GOT3 (cell line): ENCODE measurements around the gene MUC4.
A peak's percentile ranks its signal among the peaks of the same experiment; 100 is the strongest.

Source experiments
- DNase-seq: peaks from one replicate; lab custom pipeline; 2025; ENCODE audit warnings: mixed read lengths; lab: John Stamatoyannopoulos, UW

The MUC4 gene

DNA sequence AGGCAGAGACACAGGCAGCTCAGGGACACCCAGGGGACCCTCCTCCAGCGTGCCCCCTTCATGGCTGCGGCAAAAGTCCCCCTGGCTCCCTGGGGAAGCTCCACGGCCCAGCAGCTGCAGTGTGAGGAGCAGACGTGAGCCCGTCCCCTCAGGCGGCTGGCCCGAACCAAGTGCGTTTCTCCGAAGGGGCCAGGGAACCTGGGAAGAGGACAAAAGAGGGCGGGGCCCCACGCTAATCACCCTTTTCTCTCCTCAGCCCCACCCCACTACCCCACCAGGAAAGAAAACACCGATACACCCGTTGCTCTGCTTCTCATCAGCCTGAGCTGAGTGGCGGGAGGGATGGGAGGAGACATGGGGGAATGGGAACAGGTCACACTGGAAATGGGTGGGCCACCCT is at the start of gene MUC4:
Gene MUC4 (minus strand): TSS at position 174 of the 400 bp plus-strand sequence. CDS start 112 bp downstream, at position 62.
- DNase-seq: no peak

- no peak for DNase-seq
Observed at GRCh38 chr3:195860456-195860855, 48.7 kb upstream of the MUC4 start.

DNA sequence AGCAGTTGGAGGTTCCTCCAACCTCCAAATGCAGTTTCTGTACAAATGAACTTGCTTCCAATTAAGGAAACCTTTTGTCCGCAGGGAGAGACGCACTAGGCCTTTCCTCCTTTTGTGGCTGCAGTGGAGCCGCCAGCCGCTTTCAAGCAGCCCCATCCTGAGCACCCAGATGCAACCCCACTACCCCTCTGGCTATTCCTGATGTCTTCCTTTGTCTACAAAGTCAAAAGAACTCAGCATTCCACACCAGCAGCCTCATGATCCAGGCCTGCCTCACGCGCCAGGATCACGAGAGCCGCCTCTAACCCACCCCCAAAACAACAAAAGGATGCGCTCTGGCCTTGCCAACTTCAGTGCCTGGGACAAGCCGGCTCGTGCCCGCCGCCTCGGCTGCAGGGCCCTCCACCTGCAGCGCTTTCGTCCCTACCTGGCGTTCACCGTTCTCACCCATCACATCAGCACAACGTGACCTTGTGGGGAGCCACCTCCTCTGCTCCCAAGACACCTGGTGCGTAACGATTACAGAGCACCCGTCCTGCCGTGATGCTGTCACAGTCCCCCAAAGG is 48.2 kb upstream of the MUC4 start:
- no peak for DNase-seq

GRCh38 chr3:195859061-195859845 is 47.5 kb upstream of the MUC4 start:
- DNase-seq: peak; percentile 47

DNA sequence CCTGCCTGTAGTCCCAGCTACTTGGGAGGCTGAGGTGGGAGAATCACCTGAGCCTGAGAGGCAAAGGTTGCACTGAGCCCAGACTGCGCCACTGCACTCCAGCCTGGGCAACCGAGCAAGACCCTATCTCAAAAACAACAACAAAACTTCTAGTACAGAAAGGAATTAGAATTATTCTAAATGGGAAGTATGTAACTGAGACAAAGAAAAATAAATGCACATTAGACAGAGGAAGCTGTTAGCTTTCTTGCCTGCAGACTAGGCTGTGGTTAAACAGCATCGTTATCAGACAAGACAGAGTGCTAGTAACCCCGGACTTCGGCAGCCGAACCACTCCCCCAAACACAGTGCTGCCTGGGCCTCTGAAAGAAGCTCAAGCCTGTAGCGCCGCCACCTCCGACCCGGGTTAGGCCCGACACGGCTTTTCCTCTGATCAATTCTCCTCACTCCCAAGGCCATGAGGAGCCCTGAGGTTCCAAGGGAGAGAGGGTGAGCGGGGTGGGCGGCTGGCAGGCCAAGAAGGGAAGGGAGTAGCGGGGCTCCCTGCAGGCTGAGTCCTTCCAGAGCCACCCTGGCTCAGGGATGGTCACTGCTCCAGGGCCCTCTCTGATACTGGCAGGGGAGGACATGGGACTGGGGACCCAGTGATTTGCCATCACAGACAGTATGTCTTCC is 44.8 kb upstream of the MUC4 start:
- no peak for DNase-seq

DNA sequence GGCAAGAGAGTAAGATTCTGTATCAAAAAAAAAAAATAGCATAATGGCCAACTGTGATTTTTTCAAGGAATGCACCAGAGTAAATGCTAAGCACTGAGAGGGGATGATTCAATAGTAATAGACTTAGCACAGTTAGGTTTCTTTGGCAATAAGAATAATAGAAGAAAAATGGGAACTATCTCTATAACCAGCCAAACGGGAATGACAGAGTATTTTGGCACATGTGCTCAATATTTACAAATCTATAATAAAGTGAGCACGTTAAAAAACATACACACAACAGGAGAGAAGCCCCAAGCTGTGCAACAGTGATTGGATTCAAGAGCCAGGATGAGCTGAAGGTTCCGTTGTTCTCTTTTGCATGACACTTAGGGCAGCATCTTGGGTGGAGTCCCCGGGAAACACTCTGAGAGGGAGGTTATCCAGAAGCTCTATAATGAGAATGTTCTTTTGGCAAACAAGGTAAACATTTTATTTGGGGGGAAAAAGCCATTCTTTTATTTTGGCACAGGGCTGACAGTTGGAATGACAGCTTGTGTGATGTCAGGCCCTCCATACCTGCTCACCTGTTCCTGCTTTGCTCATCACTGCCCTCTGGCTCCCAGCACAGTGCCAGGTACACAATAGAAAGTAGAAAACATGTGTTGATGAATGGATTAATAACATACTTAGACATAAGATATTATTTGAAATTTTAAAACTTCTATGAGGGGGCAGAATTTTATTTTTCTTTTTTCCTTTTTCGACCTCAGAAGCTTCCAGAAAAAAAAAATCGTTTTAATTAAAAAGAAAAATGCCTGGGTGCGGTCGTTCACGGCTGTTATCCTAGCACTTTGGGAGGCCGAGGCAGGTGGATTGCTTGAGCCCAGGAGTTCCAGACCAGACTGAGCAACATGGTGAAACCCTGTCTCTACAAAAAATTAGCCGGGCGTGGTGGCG is 44.0 kb upstream of the MUC4 start:
- no peak for DNase-seq

GRCh38 chr3:195854628-195855294 is 43.0 kb upstream of the MUC4 start:
- no peak for DNase-seq

DNA sequence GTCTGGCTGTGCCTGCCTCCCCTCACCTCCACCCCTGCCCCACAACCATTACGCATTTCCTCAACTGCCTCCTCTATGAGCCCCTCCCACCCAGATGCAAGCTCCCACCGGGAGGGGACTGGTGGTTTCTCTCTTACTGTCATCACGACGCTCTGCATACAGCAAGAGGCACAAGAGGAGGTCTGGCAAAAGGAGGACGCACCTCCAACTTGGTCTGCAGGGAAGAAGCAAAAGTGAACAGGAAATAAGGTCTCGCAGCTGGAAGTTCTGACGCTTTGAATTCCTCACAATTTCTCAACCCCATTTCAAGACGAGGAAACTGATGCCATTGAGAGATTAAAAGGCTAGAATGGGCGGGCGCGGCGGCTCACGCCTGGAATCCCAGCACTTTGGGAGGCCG is 42.3 kb upstream of the MUC4 start:
- DNase-seq: no peak

GRCh38 chr3:195853036-195853435 is 41.3 kb upstream of the MUC4 start:
- no peak for DNase-seq

GRCh38 chr3:195850857-195851543 is 39.3 kb upstream of the MUC4 start:
- DNase-seq: peak; percentile 77

- DNase-seq: no peak
Observed at GRCh38 chr3:195849322-195850074, 37.8 kb upstream of the MUC4 start.

DNA sequence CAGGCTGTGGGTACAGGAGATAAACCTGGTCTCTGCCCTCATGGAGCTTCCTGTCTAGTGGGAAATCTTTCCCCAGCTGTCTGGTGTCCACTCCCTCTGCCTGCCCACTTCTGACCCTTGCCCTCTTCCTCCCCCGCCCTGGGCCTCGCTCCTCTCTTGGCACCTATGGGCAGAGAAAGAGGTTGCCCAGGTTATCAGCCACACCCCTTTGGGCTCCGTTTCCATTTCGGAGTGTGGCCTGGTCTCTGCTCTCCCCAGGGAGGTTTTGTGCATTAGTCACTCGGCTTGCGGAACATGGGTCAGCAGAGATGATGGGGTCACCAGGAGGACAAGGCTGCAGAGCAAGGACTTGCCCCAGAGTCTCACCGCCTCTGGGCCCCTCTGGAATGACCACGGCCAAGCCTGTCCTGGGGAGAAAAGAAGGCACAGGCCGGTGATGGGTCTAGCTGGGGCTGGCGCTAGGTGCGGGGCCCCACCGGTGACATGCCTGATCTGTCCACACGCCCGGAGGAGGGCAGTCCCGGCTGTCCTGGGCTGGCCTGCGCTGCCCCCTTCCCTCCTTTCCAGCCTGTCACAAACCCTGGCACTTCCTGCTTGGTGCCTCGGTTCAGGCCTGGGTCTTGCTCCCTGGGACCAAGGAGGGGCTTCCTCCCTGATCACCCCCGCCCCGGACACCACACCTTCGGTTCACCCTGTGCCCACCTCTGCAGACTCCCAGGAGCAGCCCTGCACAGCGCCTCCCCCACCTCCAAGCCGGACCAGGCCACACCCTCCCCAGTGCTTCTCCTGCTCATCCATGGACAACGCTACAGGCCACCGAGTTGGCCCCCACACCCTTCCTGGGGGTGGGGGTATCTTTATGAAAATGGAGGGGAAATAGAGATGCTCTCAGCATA is 35.6 kb upstream of the MUC4 start:
- no peak for DNase-seq

DNA sequence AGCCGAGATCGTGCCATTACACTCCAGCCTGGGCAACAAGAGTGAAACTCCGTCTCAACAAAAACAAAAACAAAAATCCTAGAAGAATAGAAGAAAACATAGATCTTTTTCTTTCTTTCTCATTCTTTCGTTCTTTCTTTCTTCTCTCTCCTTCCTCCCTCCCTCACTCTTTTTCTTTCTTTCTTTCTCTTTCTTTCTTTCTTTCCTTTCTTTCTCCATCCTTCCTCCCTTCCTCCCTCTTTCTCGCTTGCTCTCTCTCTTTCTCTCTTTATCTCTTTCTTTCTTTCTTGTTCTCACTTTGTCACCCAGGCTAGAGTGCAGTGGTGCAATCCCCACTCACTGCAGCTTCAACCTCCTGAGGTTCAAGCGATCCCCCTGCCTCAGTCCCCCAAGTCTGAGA is 33.8 kb upstream of the MUC4 start:
- no peak for DNase-seq

DNA sequence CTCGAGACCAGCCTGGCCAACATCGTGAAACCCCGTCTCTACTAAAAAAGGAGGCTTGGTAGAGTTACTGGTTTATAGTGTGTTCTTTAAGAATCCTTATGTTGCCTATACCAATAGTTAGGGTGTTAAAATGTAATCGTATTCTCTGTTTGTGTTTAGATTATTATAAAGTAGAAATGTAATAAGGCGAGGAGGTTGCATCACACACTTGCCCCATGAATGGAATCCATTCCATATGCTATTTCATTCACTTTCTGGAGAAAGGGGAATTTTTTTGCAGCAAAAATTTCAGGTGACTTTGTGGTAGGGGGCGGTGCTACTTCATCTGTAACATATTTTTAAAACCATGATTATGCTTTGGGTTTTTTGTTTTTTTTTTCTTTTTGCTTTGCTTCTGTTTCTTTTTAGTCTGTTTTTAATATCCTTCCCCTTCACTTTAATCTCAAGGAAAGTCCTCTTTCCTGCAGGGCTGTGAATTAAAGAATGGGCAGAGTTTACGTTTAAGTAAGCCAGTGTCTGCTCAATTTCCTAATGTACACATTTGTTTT is 33.0 kb upstream of the MUC4 start:
- DNase-seq: no peak

- DNase-seq: no peak
Observed at GRCh38 chr3:195839260-195840010, 27.7 kb upstream of the MUC4 start.

DNA sequence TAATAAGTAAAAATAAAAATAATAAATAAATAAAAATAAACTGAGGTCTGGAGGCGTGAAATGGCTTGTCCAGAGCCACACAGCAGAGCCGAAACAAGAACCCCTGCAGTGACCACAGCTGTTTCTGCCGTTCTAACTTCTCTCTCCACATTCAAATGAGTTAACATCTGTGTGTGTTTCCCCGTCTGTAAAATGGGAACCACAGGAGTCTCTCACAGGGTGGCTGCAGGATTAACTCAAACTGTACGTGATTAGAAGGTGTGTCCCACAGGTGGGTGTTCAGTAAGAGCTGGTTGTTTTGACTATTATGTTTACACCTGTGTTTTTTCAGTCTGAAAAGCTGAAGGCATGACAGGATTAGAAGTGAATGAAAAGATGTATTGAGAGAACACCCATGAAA is 27.0 kb upstream of the MUC4 start:
- DNase-seq: no peak

- DNase-seq: no peak
Observed at GRCh38 chr3:195836476-195837135, 24.9 kb upstream of the MUC4 start.

DNA sequence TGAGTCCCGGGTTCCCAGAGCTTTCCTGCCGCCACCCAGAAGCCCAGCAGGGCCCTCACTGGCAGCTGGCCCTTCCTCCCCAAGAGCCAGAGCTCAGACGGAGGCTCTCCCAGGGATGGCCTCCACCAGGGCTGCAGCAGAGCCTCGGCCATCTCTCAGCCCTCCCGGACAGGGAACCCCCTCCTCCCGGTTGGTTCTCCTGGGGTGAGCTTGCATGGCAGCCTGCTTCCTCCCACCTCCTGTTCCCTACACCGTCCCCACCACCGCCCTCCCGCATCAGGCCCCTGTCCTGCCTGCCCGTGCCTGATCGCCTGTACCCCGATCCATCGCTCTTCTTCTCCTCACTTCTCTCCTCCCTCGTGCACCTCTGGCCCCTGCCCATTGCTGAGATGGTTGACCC is 24.1 kb upstream of the MUC4 start:
- DNase-seq: no peak
